ENCODE results near the gene MIPEP. TPM values are rescaled to one million over a fixed set of nuclear protein-coding genes. Genes with fewer than 3 reads are reported as not detected.

The MIPEP gene
- polyA plus RNA-seq, 1 experiment = 12.4 TPM

DNA sequence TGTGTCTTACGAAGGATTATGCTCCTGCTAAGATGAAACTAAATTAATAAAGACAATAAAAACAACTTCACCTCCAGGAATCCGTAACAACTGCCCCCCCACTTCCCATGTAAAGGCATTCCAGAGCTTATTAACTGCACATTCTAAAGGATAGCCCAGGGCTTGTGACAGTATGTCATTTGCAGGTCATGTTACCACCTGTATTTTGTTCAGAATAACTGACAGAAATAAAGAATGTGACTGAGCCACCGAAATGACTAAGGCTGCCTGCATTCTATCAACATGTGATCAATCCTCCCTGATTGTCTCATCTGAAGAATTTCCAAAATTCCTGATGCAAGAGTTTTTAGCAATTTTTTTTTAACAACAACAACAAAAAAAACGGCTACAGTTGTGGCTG lies 117.2 kb downstream of the MIPEP start:
- no peaks in the 10 kb centered on the region for H3K36me3 ChIP-seq (ENCODE audit: control insufficient read depth, insufficient read depth, low read length)
- ChIA-PET CTCF (no interaction called here), POLR2A (no interaction called here)
- TF ChIP-seq, protein P1, sequence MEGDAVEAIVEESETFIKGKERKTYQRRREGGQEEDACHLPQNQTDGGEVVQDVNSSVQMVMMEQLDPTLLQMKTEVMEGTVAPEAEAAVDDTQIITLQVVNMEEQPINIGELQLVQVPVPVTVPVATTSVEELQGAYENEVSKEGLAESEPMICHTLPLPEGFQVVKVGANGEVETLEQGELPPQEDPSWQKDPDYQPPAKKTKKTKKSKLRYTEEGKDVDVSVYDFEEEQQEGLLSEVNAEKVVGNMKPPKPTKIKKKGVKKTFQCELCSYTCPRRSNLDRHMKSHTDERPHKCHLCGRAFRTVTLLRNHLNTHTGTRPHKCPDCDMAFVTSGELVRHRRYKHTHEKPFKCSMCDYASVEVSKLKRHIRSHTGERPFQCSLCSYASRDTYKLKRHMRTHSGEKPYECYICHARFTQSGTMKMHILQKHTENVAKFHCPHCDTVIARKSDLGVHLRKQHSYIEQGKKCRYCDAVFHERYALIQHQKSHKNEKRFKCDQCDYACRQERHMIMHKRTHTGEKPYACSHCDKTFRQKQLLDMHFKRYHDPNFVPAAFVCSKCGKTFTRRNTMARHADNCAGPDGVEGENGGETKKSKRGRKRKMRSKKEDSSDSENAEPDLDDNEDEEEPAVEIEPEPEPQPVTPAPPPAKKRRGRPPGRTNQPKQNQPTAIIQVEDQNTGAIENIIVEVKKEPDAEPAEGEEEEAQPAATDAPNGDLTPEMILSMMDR (IDR thresholded peaks at IDR 0.05; ENCODE audit: insufficient read depth, low read depth, low read length) = no peak
- no peak for DNase-seq (ENCODE audit: low read depth)
- H3K4me3 ChIP-seq (ENCODE audit: low read depth, low read length) = no peak overlapping the region
- H3K27me3 ChIP-seq (ENCODE audit: control insufficient read depth, insufficient read depth, low read length) = no peaks in the 10 kb centered on the region

DNA sequence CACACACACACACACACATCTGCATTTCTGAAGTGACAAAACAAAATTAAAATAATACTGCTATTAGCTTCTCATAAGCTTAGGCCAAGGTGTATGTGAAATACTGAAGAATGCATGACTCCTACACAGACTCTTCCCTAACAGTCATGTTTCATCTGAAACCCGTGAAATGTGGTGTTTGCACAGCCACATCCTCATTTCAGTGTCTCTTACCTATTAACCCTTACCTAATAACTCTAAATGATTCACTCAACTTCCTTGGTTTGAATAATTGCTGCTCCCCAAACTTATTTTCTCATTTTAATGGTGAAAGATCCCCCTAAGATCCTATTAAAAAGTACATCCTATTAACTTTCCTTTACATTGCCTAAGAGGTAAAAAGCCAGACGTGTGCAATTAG lies 117.6 kb downstream of the MIPEP start:
- Histone ChIP-seq H3K27me3 (ENCODE audit: control insufficient read depth, insufficient read depth, low read length) (no peaks in the 10 kb centered on the region), H3K36me3 (ENCODE audit: control insufficient read depth, insufficient read depth, low read length) (no peaks in the 10 kb centered on the region), H3K4me3 (ENCODE audit: low read depth, low read length) (no peak overlapping the region)
- CTCF ChIA-PET = no interaction called here
- no peak for DNase-seq (ENCODE audit: low read depth)
- POLR2A ChIA-PET = no interaction called here
- TF ChIP-seq, protein P1 (IDR thresholded peaks at IDR 0.05; ENCODE audit: insufficient read depth, low read depth, low read length) = no peak

DNA sequence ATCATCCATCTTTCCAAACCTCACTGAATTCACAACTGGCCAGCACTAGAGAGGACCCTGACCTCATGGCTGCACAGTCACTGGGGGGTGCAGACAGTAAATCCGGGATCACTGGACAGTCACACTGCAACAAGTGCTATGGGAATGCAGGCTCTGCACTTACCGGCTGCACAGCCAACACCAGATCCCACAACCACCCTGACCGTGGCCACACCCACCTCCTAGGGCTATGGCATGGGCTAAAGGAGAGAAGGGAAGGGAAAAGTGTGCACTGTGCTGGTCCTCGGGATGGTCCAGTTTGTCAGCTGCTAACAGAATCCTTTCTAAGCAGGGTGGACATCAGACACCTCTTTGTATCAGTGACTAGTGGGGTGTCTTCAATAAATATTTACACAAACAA lies 118.2 kb downstream of the MIPEP start:
- CTCF ChIA-PET = interaction anchor here (0.8 kb wide), 1 partner anchor 13 kb away, joined by 3 read pairs; no protein-coding TSS in a partner anchor
- Histone ChIP-seq H3K4me3 (ENCODE audit: low read depth, low read length) (no peak overlapping the region), H3K27me3 (ENCODE audit: control insufficient read depth, insufficient read depth, low read length) (no peaks in the 10 kb centered on the region), H3K36me3 (ENCODE audit: control insufficient read depth, insufficient read depth, low read length) (no peaks in the 10 kb centered on the region)
- POLR2A ChIA-PET = no interaction called here
- no peak for DNase-seq (ENCODE audit: low read depth)
- TF ChIP-seq, protein P1 (IDR thresholded peaks at IDR 0.05; ENCODE audit: insufficient read depth, low read depth, low read length) = no peak

DNA sequence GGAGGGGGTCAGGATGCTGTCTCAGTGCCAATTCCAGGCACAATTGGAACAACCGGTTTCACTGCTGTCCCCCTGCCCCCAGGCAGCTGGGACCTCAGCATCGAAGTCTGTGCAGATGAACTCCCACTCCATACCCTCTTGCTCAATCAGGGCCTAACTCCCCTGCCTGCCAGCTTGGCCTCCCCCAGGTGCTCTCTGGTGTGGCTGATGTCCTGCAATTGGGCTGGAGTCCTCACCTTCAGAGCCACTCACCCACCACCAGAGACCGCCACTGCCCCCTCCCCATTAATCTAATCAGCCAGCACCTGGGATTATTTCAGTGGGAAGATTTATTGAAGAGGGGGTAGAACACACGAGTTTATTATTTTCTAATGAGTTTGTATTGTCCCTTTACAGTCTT lies 118.8 kb downstream of the MIPEP start:
- TF ChIP-seq, protein P1 (IDR thresholded peaks at IDR 0.05; ENCODE audit: insufficient read depth, low read depth, low read length) = no peak
- no peak for DNase-seq (ENCODE audit: low read depth)
- Histone ChIP-seq H3K36me3 (ENCODE audit: control insufficient read depth, insufficient read depth, low read length) (no peaks in the 10 kb centered on the region), H3K27me3 (ENCODE audit: control insufficient read depth, insufficient read depth, low read length) (no peaks in the 10 kb centered on the region), H3K4me3 (ENCODE audit: low read depth, low read length) (no peak overlapping the region)
- ChIA-PET CTCF (interaction anchor here (0.8 to 1.4 kb wide), 2 partner anchors 13 to 30 kb away, joined by 3 read pairs; no protein-coding TSS in a partner anchor), POLR2A (no interaction called here)

DNA sequence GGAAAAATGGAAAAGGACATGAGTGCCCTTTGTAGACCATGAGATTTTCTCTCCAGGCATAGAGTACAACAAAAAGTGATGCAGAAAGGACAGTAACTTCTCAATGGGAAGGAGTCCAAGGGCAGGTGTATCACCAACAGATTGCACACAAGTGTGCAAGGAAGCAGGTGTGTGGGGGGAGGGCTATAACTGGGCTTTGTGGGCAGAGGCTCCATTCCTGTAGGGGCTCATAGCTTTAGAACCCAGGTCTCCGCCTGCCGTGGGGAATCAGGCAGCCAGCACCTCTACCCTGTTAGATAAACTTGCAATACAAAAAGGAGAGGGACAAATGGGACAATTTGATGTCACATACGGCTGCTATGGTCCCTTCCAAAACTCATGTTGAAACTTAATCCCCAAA lies 119.8 kb downstream of the MIPEP start:
- H3K4me3 ChIP-seq (ENCODE audit: low read depth, low read length) = no peak overlapping the region
- TF ChIP-seq, protein P1 (IDR thresholded peaks at IDR 0.05; ENCODE audit: insufficient read depth, low read depth, low read length) = no peak
- H3K27me3 ChIP-seq (ENCODE audit: control insufficient read depth, insufficient read depth, low read length) = no peaks in the 10 kb centered on the region
- no peak for DNase-seq (ENCODE audit: low read depth)
- H3K36me3 ChIP-seq (ENCODE audit: control insufficient read depth, insufficient read depth, low read length) = no peaks in the 10 kb centered on the region
- ChIA-PET CTCF (interaction anchor here (1.4 kb wide), 1 partner anchor 31 kb away, joined by 3 read pairs; no protein-coding TSS in a partner anchor), POLR2A (no interaction called here)

All from BJ (cell line).